ENCODE measurements around the gene MME.

The MME gene

DNA sequence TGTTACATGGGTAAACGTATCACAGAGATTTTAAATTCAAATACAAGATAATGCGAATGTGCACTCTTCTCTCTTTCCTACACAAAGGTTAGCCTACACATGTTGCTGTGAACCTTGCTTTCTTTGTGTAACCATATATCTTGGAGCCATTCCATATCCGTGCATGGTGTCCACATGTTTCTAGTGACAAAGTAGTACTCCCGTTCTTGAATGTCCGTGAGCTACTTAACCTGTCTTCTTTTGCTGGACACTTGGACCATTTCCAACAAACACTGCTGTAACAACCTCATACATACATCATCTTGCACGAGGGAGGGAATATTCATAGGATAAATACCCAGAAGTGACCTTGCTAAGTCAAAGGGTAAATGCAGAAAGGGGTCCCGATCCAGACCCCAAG, 138.3 kb downstream of the MME start:
- Histone ChIP-seq H3K27me3 (replicated peaks) (no peaks in the 10 kb centered on the region), H3K27ac (no peak overlapping the region), H3K36me3 (replicated peaks) (no peaks in the 10 kb centered on the region), H3K4me3 (ENCODE audit: low read depth, low read length) (no peak overlapping the region)
- no peak for DNase-seq
- in situ Hi-C loops (cut with HindIII; ENCODE audit: low pct_ligation_motif_present, low sequenced_read_pairs): no loop called here
- TF ChIP-seq CTCF (IDR thresholded peaks at IDR 0.05; ENCODE audit: low read depth, low read length, missing control alignments): no peak

- H3K36me3 ChIP-seq (replicated peaks): no peaks in the 10 kb centered on the region
- no peak overlapping the region for H3K4me3 ChIP-seq (ENCODE audit: low read depth, low read length)
- TF ChIP-seq CTCF (IDR thresholded peaks at IDR 0.05; ENCODE audit: low read depth, low read length, missing control alignments): no peak
- no peak overlapping the region for H3K27ac ChIP-seq
- no peak for DNase-seq
- in situ Hi-C loops (cut with HindIII; ENCODE audit: low pct_ligation_motif_present, low sequenced_read_pairs): no loop called here
- H3K27me3 ChIP-seq (replicated peaks): no peaks in the 10 kb centered on the region
Measured at GRCh38 chr3:155219106-155219505, 139.0 kb downstream of the MME start.

DNA sequence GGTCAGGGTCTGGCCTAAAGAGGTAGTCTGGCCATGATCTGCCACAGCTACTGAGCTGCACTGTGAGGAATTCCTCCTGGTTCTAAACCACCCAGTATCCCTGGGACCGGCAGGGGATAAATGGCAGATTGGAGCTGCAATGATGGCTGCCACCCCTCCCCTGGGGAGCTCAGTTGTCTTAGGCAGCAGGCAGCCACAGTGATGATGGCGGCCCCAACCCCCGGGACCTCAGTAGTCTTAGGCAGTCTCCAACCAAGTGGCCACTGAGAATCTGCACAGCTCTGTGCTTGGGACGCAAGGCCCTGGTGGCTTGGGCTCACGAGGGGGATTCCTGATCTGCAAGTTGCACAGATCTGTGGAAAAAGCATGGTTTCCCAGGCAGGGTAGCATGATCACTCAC, 145.3 kb downstream of the MME start:
- Histone ChIP-seq H3K27me3 (replicated peaks) (no peaks in the 10 kb centered on the region), H3K27ac (no peak overlapping the region), H3K4me3 (ENCODE audit: low read depth, low read length) (no peak overlapping the region), H3K36me3 (replicated peaks) (no peaks in the 10 kb centered on the region)
- no peak for TF ChIP-seq CTCF (IDR thresholded peaks at IDR 0.05; ENCODE audit: low read depth, low read length, missing control alignments)
- DNase-seq: no peak
- in situ Hi-C loops (cut with HindIII; ENCODE audit: low pct_ligation_motif_present, low sequenced_read_pairs): no loop called here

DNA sequence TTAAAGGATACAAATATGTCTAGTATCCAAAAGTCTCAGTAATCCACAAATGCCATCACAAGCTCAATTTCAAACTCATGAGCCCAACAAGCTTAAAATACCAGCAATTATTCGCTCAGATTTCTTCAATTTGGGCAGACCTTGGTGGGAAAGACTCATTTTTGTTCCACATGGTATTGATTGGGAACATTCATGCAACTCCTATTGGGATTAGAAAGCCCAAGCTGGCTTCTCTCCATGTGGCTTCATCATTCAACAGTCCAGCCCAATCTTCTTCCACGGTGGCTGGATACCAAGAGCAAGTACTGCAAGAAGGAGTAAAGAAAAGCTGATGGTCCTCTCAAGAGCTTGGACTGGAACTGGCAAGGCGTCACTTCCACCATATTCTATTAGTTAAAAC, 147.0 kb downstream of the MME start:
- no peak for TF ChIP-seq CTCF (IDR thresholded peaks at IDR 0.05; ENCODE audit: low read depth, low read length, missing control alignments)
- Histone ChIP-seq H3K36me3 (replicated peaks) (no peaks in the 10 kb centered on the region), H3K27ac (no peak overlapping the region), H3K4me3 (ENCODE audit: low read depth, low read length) (no peak overlapping the region), H3K27me3 (replicated peaks) (no peaks in the 10 kb centered on the region)
- in situ Hi-C loops (cut with HindIII; ENCODE audit: low pct_ligation_motif_present, low sequenced_read_pairs): no loop called here
- DNase-seq: no peak

DNA sequence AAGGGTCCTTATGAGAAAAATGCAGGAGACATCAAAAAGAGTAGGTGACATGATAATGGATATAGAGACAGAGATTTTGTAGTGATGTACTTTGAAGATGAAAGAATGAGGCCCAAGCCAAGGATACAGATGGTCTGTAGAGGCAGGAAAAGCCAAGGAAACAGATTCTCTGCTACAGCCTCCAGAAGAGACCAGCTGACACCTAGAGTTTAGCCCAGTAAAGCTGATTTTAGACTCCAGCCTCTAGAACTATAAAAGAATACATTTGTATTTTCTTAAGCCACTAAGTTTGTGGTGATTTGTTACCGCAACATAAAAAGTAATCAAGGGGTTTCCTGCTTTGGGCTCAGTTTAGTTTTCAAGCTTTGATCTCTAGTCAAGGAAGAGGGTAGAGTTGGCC, 148.6 kb downstream of the MME start:
- in situ Hi-C loops (cut with HindIII; ENCODE audit: low pct_ligation_motif_present, low sequenced_read_pairs): no loop called here
- no peak overlapping the region for H3K4me3 ChIP-seq (ENCODE audit: low read depth, low read length)
- no peak for TF ChIP-seq CTCF (IDR thresholded peaks at IDR 0.05; ENCODE audit: low read depth, low read length, missing control alignments)
- H3K27ac ChIP-seq: no peak overlapping the region
- H3K27me3 ChIP-seq (replicated peaks): no peaks in the 10 kb centered on the region
- no peak for DNase-seq
- no peaks in the 10 kb centered on the region for H3K36me3 ChIP-seq (replicated peaks)

DNA sequence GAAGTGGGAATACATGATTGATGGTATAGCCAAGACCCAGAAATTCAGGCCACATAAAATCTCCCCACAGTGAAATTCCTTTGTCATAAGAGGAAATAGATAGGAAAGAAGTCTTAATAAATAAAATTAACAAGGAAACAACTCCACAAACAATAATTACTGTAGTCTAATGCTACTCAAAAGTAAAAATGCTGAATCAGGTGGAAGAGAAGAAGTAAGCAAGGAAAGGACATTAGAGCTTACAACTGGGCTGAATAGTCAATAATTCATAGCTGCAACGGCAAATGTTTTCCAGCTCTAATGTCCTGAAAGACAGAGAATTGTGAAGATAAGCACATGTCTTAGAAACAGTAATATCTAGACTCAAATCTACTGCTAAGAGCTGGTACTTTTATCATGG, 149.0 kb downstream of the MME start:
- TF ChIP-seq CTCF (IDR thresholded peaks at IDR 0.05; ENCODE audit: low read depth, low read length, missing control alignments): no peak
- in situ Hi-C loops (cut with HindIII; ENCODE audit: low pct_ligation_motif_present, low sequenced_read_pairs): no loop called here
- no peak for DNase-seq
- Histone ChIP-seq H3K27me3 (replicated peaks) (no peaks in the 10 kb centered on the region), H3K36me3 (replicated peaks) (no peaks in the 10 kb centered on the region), H3K4me3 (ENCODE audit: low read depth, low read length) (no peak overlapping the region), H3K27ac (no peak overlapping the region)
